Brain microvascular endothelial cell (primary cell): ENCODE measurements around the gene ATXN10.

ENCODE experiments used
- DNase-seq: peaks from one replicate; pipeline ENCODE4 v3.0.0-alpha.2; 2020
- H3K27ac ChIP-seq: fragments of 250-450 bp; sonication (Bioruptor Pico); 2 replicates; pipeline ENCODE4 v1.5.1; 2020; ENCODE audit warnings: mild to moderate bottlenecking, moderate library complexity
- H3K27me3 ChIP-seq: fragments of 250-450 bp; sonication (Bioruptor Pico); replicated peaks from 2 replicates; pipeline ENCODE4 v1.5.1; 2020; ENCODE audit warnings: mild to moderate bottlenecking
- H3K36me3 ChIP-seq: fragments of 250-450 bp; sonication (Bioruptor Pico); replicated peaks from 2 replicates; pipeline ENCODE4 v1.5.1; 2020; ENCODE audit warnings: mild to moderate bottlenecking
- H3K4me3 ChIP-seq: 2 replicates; pipeline ENCODE4 v1.5.1; 2011; ENCODE audit warnings: low read depth, mild to moderate bottlenecking, control low read depth, low read length, moderate library complexity
- CTCF ChIP-seq: IDR thresholded peaks from 2 replicates; pipeline ENCODE4 v1.5.1; 2011; ENCODE audit warnings: low read depth, mild to moderate bottlenecking, moderate library complexity, low read length, control low read depth, inconsistent platforms; ENCODE audit errors: missing control alignments
- in situ Hi-C: cut with HindIII; loops from 2 replicates; pipeline ENCODE4 v1.10.0; 2017; ENCODE audit warnings: low sequenced_read_pairs, low pct_ligation_motif_present

ATXN10 gene

GRCh38 chr22:45783690-45784089 is 112.1 kb downstream of the ATXN10 start:
- Histone ChIP-seq H3K27me3 (no peaks in the 10 kb centered on the region), H3K27ac (no peak overlapping the region), H3K4me3 (no peak overlapping the region), H3K36me3 (no peaks in the 10 kb centered on the region)
- in situ Hi-C loops: no loop called here
- no peak for DNase-seq
- TF ChIP-seq CTCF: no peak

- no peak overlapping the region for H3K27ac ChIP-seq
- no peak for DNase-seq
- no peaks in the 10 kb centered on the region for H3K27me3 ChIP-seq
- in situ Hi-C loops: no loop called here
- no peaks in the 10 kb centered on the region for H3K36me3 ChIP-seq
- no peak for TF ChIP-seq CTCF
- no peak overlapping the region for H3K4me3 ChIP-seq
Observed at GRCh38 chr22:45784357-45785277, 113.0 kb downstream of the ATXN10 start.

GRCh38 chr22:45785458-45785857 is 113.8 kb downstream of the ATXN10 start:
- TF ChIP-seq CTCF: no peak
- Histone ChIP-seq H3K27me3 (no peaks in the 10 kb centered on the region), H3K27ac (no peak overlapping the region), H3K36me3 (no peaks in the 10 kb centered on the region), H3K4me3 (no peak overlapping the region)
- in situ Hi-C loops: no loop called here
- DNase-seq: no peak

- DNase-seq: no peak
- H3K36me3 ChIP-seq: no peaks in the 10 kb centered on the region
- no peak overlapping the region for H3K4me3 ChIP-seq
- in situ Hi-C loops: no loop called here
- H3K27ac ChIP-seq: no peak overlapping the region
- TF ChIP-seq CTCF: no peak
- H3K27me3 ChIP-seq: no peaks in the 10 kb centered on the region
Observed at GRCh38 chr22:45786726-45787125, 115.1 kb downstream of the ATXN10 start.

GRCh38 chr22:45787759-45788158 is 116.1 kb downstream of the ATXN10 start:
- Histone ChIP-seq H3K36me3 (no peaks in the 10 kb centered on the region), H3K4me3 (no peak overlapping the region), H3K27me3 (no peaks in the 10 kb centered on the region), H3K27ac (no peak overlapping the region)
- in situ Hi-C loops: no loop called here
- DNase-seq: no peak
- TF ChIP-seq CTCF: no peak
